22Rv1 (cell line): Measurements from ENCODE around the gene SESTD1.

Source experiments
- CTCF ChIP-seq: fragments of 450-650 bp; IDR thresholded peaks from 2 replicates; pipeline ENCODE4 v1.5.1; 2017; ENCODE audit warnings: mild to moderate bottlenecking
- ZFX ChIP-seq: fragments of 450-650 bp; IDR thresholded peaks from 2 replicates; pipeline ENCODE4 v1.6.1; 2017; ENCODE audit warnings: antibody characterized with exemption, borderline replicate concordance

GRCh38 chr2:179174240-179174639 is 90.4 kb downstream of the SESTD1 start:
- no peak for TF ChIP-seq CTCF
- no peak for TF ChIP-seq ZFX
